Right lobe of liver (tissue), 6 donors: ENCODE data around the gene LRBA. TPM values are rescaled to one million over a fixed set of nuclear protein-coding genes. Genes with fewer than 3 reads are reported as not detected.

Experiments used
- ATAC-seq, 4 donors: fragments of 200-7000 bp; cut with Tn5 transposase; one replicate each; pipeline ENCODE4 v1.9.1; 2020; ENCODE audit warnings: mild to moderate bottlenecking in 4 of 4, moderate library complexity in 4 of 4
- DNase-seq, 3 donors: peaks; one replicate each; pipeline ENCODE4 v3.0.0-alpha.2; 2020
- H3K27ac ChIP-seq, 3 donors: fragments of 200-600 bp; one replicate each; pipeline ENCODE4 v1.8.0; 2022
- H3K27me3 ChIP-seq, 2 donors: fragments of 200-600 bp; one replicate each; pipeline ENCODE4 v1.8.0; 2022
- H3K36me3 ChIP-seq, 4 donors: fragments of 200-600 bp; sonication (generic) in 1 of 4; one replicate each; pipeline versions ENCODE4 v1.5.1 to v1.8.0; 2017 to 2022; ENCODE audit warnings: control low read depth in 1 of 4
- H3K4me1 ChIP-seq, 4 donors: fragments of 200-600 bp; sonication (generic) in 1 of 4; one replicate each; pipeline versions ENCODE4 v1.5.1 to v1.8.0; 2017 to 2022; ENCODE audit warnings: control low read depth in 1 of 4
- H3K4me3 ChIP-seq, 3 donors: fragments of 200-600 bp; one replicate each; pipeline ENCODE4 v1.8.0; 2022
- H3K9me3 ChIP-seq, 4 donors: fragments of 200-600 bp; sonication (generic) in 1 of 4; one replicate each; pipeline versions ENCODE4 v1.5.1 to v1.8.0; 2017 to 2022; ENCODE audit warnings: control low read depth in 1 of 4
- CTCF ChIP-seq, 4 donors: fragments of 200-600 bp in 3 of 4; fragments of 450-650 bp in 1 of 4; IDR thresholded peaks; one replicate each; pipeline versions ENCODE4 v1.5.1 to v1.8.0; 2016 to 2022; ENCODE audit warnings: antibody characterized with exemption in 4 of 4, mild to moderate bottlenecking in 2 of 4
- POLR2A ChIP-seq: fragments of 450-650 bp; IDR thresholded peaks from one replicate; pipeline ENCODE4 v1.6.1; 2017; ENCODE audit warnings: antibody characterized with exemption, mild to moderate bottlenecking
- WGBS: methylation state at CpG from one replicate; pipeline ENCODE4 v1.1.6; 2018; ENCODE audit warnings: low coverage, low lambda C conversion rate; ENCODE audit not compliant: insufficient coverage; ENCODE audit errors: missing lambda C conversion rate; 5-methylcytosine and 5-hydroxymethylcytosine counted together
- intact Hi-C, 2 donors: fragments of 100-400 bp; cut with DNase I; formaldehyde crosslinking; loops; one replicate each; pipeline versions ENCODE4 v1.11.2 to v1.14.1; 2022
- total RNA-seq, 6 experiments: library from RNA; depleted of rRNA in 2 of 6; stranded (reverse); fragments of >200 nt in 2 of 6; fragmentation: NEBNext Ultra II Directional in 3 of 6; extraction: Animal tissue kit (Norgen Biotek cat#: 25700) in 3 of 6; gene quantifications; one replicate each; pipeline versions ENCODE4 v1.1.0 to v1.2.4, GENCODE V29; 2016 to 2023
- donor health status: DM: no; HTN: yes; CAD: no.
- donor health status: DM: no; HTN: no; CAD: no.
- donor health status: DM: no; HTN: no; CAD: no.
- donor health status: DM: no; HTN: yes; CAD: no.
- donor health status: DM: no; HTN: yes; CAD: no.

LRBA gene
- total RNA-seq, 6 experiments from 2014 or later = 18.9 to 48.1 (median 24.5) TPM

GRCh38 chr4:150909116-150909515, 106.0 kb downstream of the LRBA start:
- H3K27ac ChIP-seq = no peak overlapping the region
- intact Hi-C loops = no loop called here
- H3K4me1 ChIP-seq = no peaks in the 10 kb centered on the region
- ATAC-seq (no peak), DNase-seq (no peak)
- H3K36me3 ChIP-seq = peaks cover 0 to 10% (median 3%) of the 10 kb centered on the region in 4 donors
- H3K27me3 ChIP-seq = no peaks in the 10 kb centered on the region
- H3K9me3 ChIP-seq = no peaks in the 10 kb centered on the region
- WGBS = 80% methylated on average over 3 of the region's 3 CpGs
- TF ChIP-seq POLR2A (no peak), CTCF (IDR thresholded peaks at IDR 0.05) (no peak)
- no peak overlapping the region for H3K4me3 ChIP-seq

- H3K4me1 ChIP-seq = no peaks in the 10 kb centered on the region
- intact Hi-C loops = no loop called here
- DNase-seq = no peak
Observed at GRCh38 chr4:150906987-150907633, 108.0 kb downstream of the LRBA start.

GRCh38 chr4:150904671-150905070, 110.4 kb downstream of the LRBA start:
- Histone ChIP-seq H3K36me3 (peaks cover 0 to 4% (median 0%) of the 10 kb centered on the region in 4 donors), H3K27me3 (no peaks in the 10 kb centered on the region), H3K27ac (no peak overlapping the region), H3K4me3 (no peak overlapping the region), H3K4me1 (no peaks in the 10 kb centered on the region), H3K9me3 (no peaks in the 10 kb centered on the region)
- WGBS = 89% methylated on average over 3 of the region's 3 CpGs
- no peak for TF ChIP-seq CTCF (IDR thresholded peaks at IDR 0.05)
- TF ChIP-seq POLR2A = no peak
- no peak for ATAC-seq
- intact Hi-C loops = no loop called here
- no peak for DNase-seq

More at GRCh38 chr4:150906987-150907633, 108.0 kb downstream of the LRBA start:
- no peak for ATAC-seq
- Histone ChIP-seq H3K27ac (no peak overlapping the region), H3K9me3 (no peaks in the 10 kb centered on the region), H3K4me3 (no peak overlapping the region), H3K27me3 (no peaks in the 10 kb centered on the region), H3K36me3 (peaks cover 0 to 2% (median 0%) of the 10 kb centered on the region in 4 donors)
- 64% methylated on average over 3 of the region's 3 CpGs for WGBS
- TF ChIP-seq POLR2A (no peak), CTCF (IDR thresholded peaks at IDR 0.05) (no peak)

- 86% methylated on average over 1 of the region's 2 CpGs for WGBS
- DNase-seq (no peak), ATAC-seq (no peak)
- Histone ChIP-seq H3K4me1 (no peaks in the 10 kb centered on the region), H3K9me3 (no peaks in the 10 kb centered on the region), H3K27ac (no peak overlapping the region), H3K36me3 (peaks cover 0 to 4% (median 0%) of the 10 kb centered on the region in 4 donors), H3K4me3 (no peak overlapping the region), H3K27me3 (no peaks in the 10 kb centered on the region)
- TF ChIP-seq POLR2A = no peak
- TF ChIP-seq CTCF (IDR thresholded peaks at IDR 0.05) = no peak
- intact Hi-C loops = no loop called here
Observed at GRCh38 chr4:150903603-150904002, 111.5 kb downstream of the LRBA start.
